H1 (cell line): ENCODE measurements around the gene MSTN. TPM values are rescaled to one million over a fixed set of nuclear protein-coding genes. Genes with fewer than 3 reads are reported as not detected.

Experiments
- CTCF ChIA-PET: fragments of 300-600 bp; sonication (Branson Sonifier 250); formaldehyde crosslinking; loops from one replicate; lab custom pipeline; 2021; ENCODE audit not compliant: partially characterized antibody; lab: Charles Lee
- POLR2A ChIA-PET: fragments of 300-600 bp; sonication (Branson Sonifier 250); formaldehyde crosslinking; loops from one replicate; lab custom pipeline; 2021; ENCODE audit warnings: inconsistent platforms; ENCODE audit not compliant: partially characterized antibody; lab: Charles Lee
- DNase-seq, 2 experiments: peaks; one replicate each; pipeline versions ENCODE4 v3.0.0 to v3.0.0-alpha.2; 2010 to 2022; ENCODE audit warnings: low spot score in 2 of 2, low read depth in 1 of 2, mixed read lengths in 1 of 2
- FAIRE-seq: peaks from 2 replicates; lab custom pipeline; 2011; peaks lifted over from hg19 to GRCh38; lab: Jason Lieb, UNC
- H2AFZ ChIP-seq: 2 replicates; pipeline ENCODE4 v1.8.1; 2012; ENCODE audit warnings: low read length, inconsistent platforms
- H2AK5ac ChIP-seq: 2 replicates; pipeline ENCODE4 v1.6.1; 2013; ENCODE audit warnings: low read depth, low read length
- H2BK120ac ChIP-seq: replicated peaks from 2 replicates; pipeline ENCODE3; 2013; ENCODE audit warnings: low read depth, low read length, inconsistent platforms
- H2BK12ac ChIP-seq: 2 replicates; pipeline ENCODE4 v1.6.1; 2013; ENCODE audit warnings: low read depth, low read length
- H2BK15ac ChIP-seq: 2 replicates; pipeline ENCODE4 v1.6.1; 2013; ENCODE audit warnings: low read length
- H2BK20ac ChIP-seq: 2 replicates; pipeline ENCODE4 v1.6.1; 2013; ENCODE audit warnings: low read length
- H2BK5ac ChIP-seq: 2 replicates; pipeline ENCODE4 v1.6.1; 2013; ENCODE audit warnings: low read depth, low read length
- H3K14ac ChIP-seq: 2 replicates; pipeline ENCODE4 v1.6.1; 2013; ENCODE audit warnings: inconsistent platforms; ENCODE audit not compliant: insufficient read length
- H3K18ac ChIP-seq: 2 replicates; pipeline ENCODE4 v1.6.1; 2013; ENCODE audit warnings: low read length; ENCODE audit errors: extremely low read depth
- H3K23ac ChIP-seq: 2 replicates; pipeline ENCODE4 v1.6.1; 2013; ENCODE audit warnings: inconsistent platforms; ENCODE audit not compliant: insufficient read length
- H3K23me2 ChIP-seq: 2 replicates; pipeline ENCODE4 v1.6.1; 2013; ENCODE audit warnings: low read depth, low read length
- H3K27ac ChIP-seq: 2 replicates; pipeline ENCODE4 v1.6.1; 2011; ENCODE audit warnings: low read depth, low read length, inconsistent platforms
- H3K27me3 ChIP-seq, 4 experiments: replicated peaks in 1 of 4; 1 replicate in 1 of 4; 2 replicates in 3 of 4; pipeline versions ENCODE4 v1.6.1 to v1.8.1; 2011 to 2013; ENCODE audit warnings: low read length in 3 of 4, mild to moderate bottlenecking in 3 of 4, inconsistent platforms in 2 of 4, mixed read lengths in 2 of 4, moderate library complexity in 1 of 4; ENCODE audit not compliant: control insufficient read depth in 3 of 4, insufficient read depth in 3 of 4; ENCODE audit errors: extremely low read depth in 1 of 4
- H3K36me3 ChIP-seq, 4 experiments: 2 replicates each; pipeline versions ENCODE4 v1.6.1 to v1.8.1; 2011 to 2013; ENCODE audit warnings: mild to moderate bottlenecking in 4 of 4, low read length in 3 of 4, moderate library complexity in 2 of 4, control low read depth in 1 of 4, inconsistent platforms in 1 of 4; ENCODE audit not compliant: insufficient read depth in 4 of 4, control insufficient read depth in 2 of 4
- H3K4ac ChIP-seq: replicated peaks from 2 replicates; pipeline ENCODE3; 2013; ENCODE audit warnings: low read length, low read depth, mixed read lengths, inconsistent platforms; ENCODE audit not compliant: insufficient read length
- H3K4me1 ChIP-seq, 4 experiments: replicated peaks in 1 of 4; 1 replicate in 1 of 4; 2 replicates in 3 of 4; pipeline versions ENCODE4 v1.6.1 to v1.8.1; 2011 to 2013; ENCODE audit warnings: low read length in 3 of 4, inconsistent platforms in 2 of 4, mixed read lengths in 1 of 4; ENCODE audit not compliant: insufficient read depth in 4 of 4, control insufficient read depth in 3 of 4
- H3K4me2 ChIP-seq, 2 experiments: 2 replicates each; pipeline versions ENCODE4 v1.6.1 to v1.8.1; 2011 to 2013; ENCODE audit warnings: low read depth in 2 of 2, low read length in 2 of 2, control low read depth in 1 of 2, inconsistent platforms in 1 of 2, mild to moderate bottlenecking in 1 of 2; ENCODE audit not compliant: insufficient read depth in 1 of 2
- H3K4me3 ChIP-seq, 4 experiments: fragments of 200-600, 300-600 bp in 1 of 4; sonication (generic), shearing (Covaris generic), sonication (Bioruptor Twin) in 1 of 4; 2 replicates each; pipeline versions ENCODE4 v1.5.1 to v1.8.1; 2011 to 2016; ENCODE audit warnings: low read length in 4 of 4, low read depth in 3 of 4, control low read depth in 2 of 4, inconsistent platforms in 2 of 4, mild to moderate bottlenecking in 2 of 4, mixed read lengths in 1 of 4, moderate library complexity in 1 of 4; ENCODE audit not compliant: insufficient read depth in 2 of 4; ENCODE audit errors: extremely low read depth in 1 of 4
- H3K56ac ChIP-seq: replicated peaks from 2 replicates; pipeline ENCODE3; 2013; ENCODE audit warnings: low read depth, mild to moderate bottlenecking, mixed read lengths, low read length, inconsistent platforms; ENCODE audit not compliant: insufficient read length
- H3K79me1 ChIP-seq: 2 replicates; pipeline ENCODE4 v1.6.1; 2013; ENCODE audit warnings: low read depth, low read length, control low read depth
- H3K79me2 ChIP-seq, 2 experiments: 2 replicates each; pipeline versions ENCODE4 v1.6.1 to v1.8.1; 2012 to 2013; ENCODE audit warnings: low read length in 2 of 2, mild to moderate bottlenecking in 2 of 2, inconsistent platforms in 1 of 2; ENCODE audit not compliant: insufficient read depth in 2 of 2, control insufficient read depth in 1 of 2
- H3K9ac ChIP-seq, 4 experiments: replicated peaks in 1 of 4; 1 replicate in 1 of 4; 2 replicates in 3 of 4; pipeline versions ENCODE4 v1.6.1 to v1.8.1; 2011 to 2013; ENCODE audit warnings: low read depth in 3 of 4, low read length in 3 of 4, control low read depth in 2 of 4, mild to moderate bottlenecking in 2 of 4, moderate library complexity in 2 of 4, inconsistent platforms in 1 of 4; ENCODE audit errors: extremely low read depth in 1 of 4
- H3K9me3 ChIP-seq, 2 experiments: 2 replicates each; pipeline versions ENCODE4 v1.6.1 to v1.8.1; 2012 to 2013; ENCODE audit warnings: mild to moderate bottlenecking in 2 of 2, moderate library complexity in 2 of 2, control low read depth in 1 of 2, inconsistent platforms in 1 of 2, low read depth in 1 of 2, low read length in 1 of 2, mixed read lengths in 1 of 2; ENCODE audit not compliant: insufficient read depth in 2 of 2
- H4K20me1 ChIP-seq, 2 experiments: replicated peaks in 1 of 2; 2 replicates each; pipeline versions ENCODE3 to v1.8.1; 2011 to 2013; ENCODE audit warnings: inconsistent platforms in 2 of 2, low read length in 2 of 2, mild to moderate bottlenecking in 1 of 2; ENCODE audit not compliant: insufficient read depth in 2 of 2, control insufficient read depth in 1 of 2
- H4K5ac ChIP-seq: 2 replicates; pipeline ENCODE4 v1.6.1; 2013; ENCODE audit warnings: low read length, low read depth, mixed read lengths, inconsistent platforms; ENCODE audit not compliant: insufficient read length
- H4K8ac ChIP-seq: 2 replicates; pipeline ENCODE4 v1.8.0; 2013; ENCODE audit warnings: mild to moderate bottlenecking, moderate library complexity, low read length, inconsistent platforms; ENCODE audit not compliant: insufficient read depth; ENCODE audit errors: extremely low read depth
- H4K91ac ChIP-seq: replicated peaks from 2 replicates; pipeline ENCODE3; 2013; ENCODE audit warnings: low read length, mixed read lengths, inconsistent platforms; ENCODE audit not compliant: insufficient read length
- WGBS, 2 experiments: shearing (Covaris generic) in 1 of 2; methylation state at CpG; one replicate each; pipeline versions ENCODE4 v1.1.6 to v1.1.7; 2013 to 2015; ENCODE audit warnings: low lambda C conversion rate in 2 of 2, mixed read lengths in 2 of 2, inconsistent platforms in 1 of 2, low coverage in 1 of 2, missing lambda C conversion rate in 1 of 2; ENCODE audit not compliant: insufficient replicate concordance in 2 of 2, insufficient coverage in 1 of 2, insufficient read length in 1 of 2; ENCODE audit errors: extremely low coverage in 1 of 2, missing lambda C conversion rate in 1 of 2; 5-methylcytosine and 5-hydroxymethylcytosine counted together
- polyA plus RNA-seq, 7 experiments: library from polyadenylated mRNA; depleted of rRNA in 3 of 7; stranded (reverse) in 5 of 7; unstranded in 2 of 7; fragments of >200 nt in 5 of 7; fragments of 200-250 nt in 2 of 7; gene quantifications; 1 replicate in 5 of 7; 2 replicates in 1 of 7; 4 replicates in 1 of 7; pipeline versions ENCODE4 v1.2.1 to v1.2.3, GENCODE V29; 2011 to 2013; ENCODE audit warnings: missing spikeins in 2 of 7, mixed read lengths in 2 of 7
- total RNA-seq: library from RNA; stranded (reverse); fragmentation: NEBNext Ultra II Directional; extraction: Animal tissue kit (Norgen Biotek cat#: 25700); gene quantifications from 2 replicates; pipeline ENCODE4 v1.2.1, GENCODE V29; 2021

The MSTN gene
- total and polyA plus RNA-seq, 2 of the 8 experiments (the other 6 are each of a cell fraction or from before 2014, with no cell fraction given), result not detected

GRCh38 chr2:190105554-190105953 lies 43.0 kb upstream of the MSTN start:
- Histone ChIP-seq H2AK5ac (no peak overlapping the region), H3K27me3 (peaks cover 0 to 1% (median 0%) of the 10 kb centered on the region in 4 experiments; a peak in 1 of 7 replicates), H2BK120ac (no peak overlapping the region), H2AFZ (no peak overlapping the region), H3K4me1 (no peaks in the 10 kb centered on the region), H4K8ac (no peak overlapping the region), H3K9me3 (no peaks in the 10 kb centered on the region), H3K79me2 (no peaks in the 10 kb centered on the region), H4K20me1 (no peaks in the 10 kb centered on the region), H3K27ac (no peak overlapping the region), H3K36me3 (no peaks in the 10 kb centered on the region), H3K4me2 (no peak overlapping the region), H3K23ac (no peak overlapping the region), H2BK5ac (no peak overlapping the region), H3K18ac (no peak overlapping the region), H3K4me3 (no peak overlapping the region), H4K91ac (no peak overlapping the region), H2BK15ac (no peak overlapping the region), H4K5ac (no peak overlapping the region), H2BK12ac (no peak overlapping the region), H3K14ac (no peak overlapping the region), H3K9ac (no peak overlapping the region), H2BK20ac (no peak overlapping the region), H3K56ac (no peak overlapping the region), H3K4ac (no peak overlapping the region), H3K79me1 (no peaks in the 10 kb centered on the region), H3K23me2 (no peaks in the 10 kb centered on the region)
- ChIA-PET CTCF (interaction anchor here (1.4 kb wide), 1 partner anchor 11 kb away, joined by 3 read pairs; no protein-coding TSS in a partner anchor), POLR2A (no interaction called here)
- WGBS, 2 experiments, result 71% methylated on average over 2 of the region's 2 CpGs; no CpG with 5 or more reads in 1 of the 2 experiments
- DNase-seq, result no peak
- no peak for FAIRE-seq
